ENCODE measurements around the gene PRR23C.

PRR23C gene

GRCh38 chr3:139044366-139045210 is at the start of gene PRR23C:
PRR23C (minus strand) TSS chr3:139044892; CDS start chr3:139044620, 272 bp downstream.
- TF ChIP-seq POLR2AphosphoS5 (IDR thresholded peaks at IDR 0.05; ENCODE audit: borderline replicate concordance, low read depth, low read length): no peak
- TF ChIP-seq FOXP2 (optimal IDR thresholded peaks at IDR 0.05; ENCODE audit: control extremely low read depth, extremely low read length, insufficient read depth): no peak
- no peak for TF ChIP-seq EZH2 (IDR thresholded peaks at IDR 0.05)
- H3K27ac ChIP-seq: no peak within 1 kb of the TSS
- H3K9ac ChIP-seq (ENCODE audit: insufficient read length): no peak within 1 kb of the TSS
- no peaks in the 10 kb centered on the region for H3K36me3 ChIP-seq (ENCODE audit: insufficient read depth, low read length)
- DNase-seq (ENCODE audit: low read depth, low spot score): no peak
- no peak within 1 kb of the TSS for H3K4me3 ChIP-seq
- no peaks in the 10 kb centered on the region for H3K9me3 ChIP-seq (ENCODE audit: low read depth, low read length)

- TF ChIP-seq POLR2AphosphoS5 (IDR thresholded peaks at IDR 0.05; ENCODE audit: borderline replicate concordance, low read depth, low read length): no peak
- TF ChIP-seq EZH2 (IDR thresholded peaks at IDR 0.05): no peak
- no peak for TF ChIP-seq FOXP2 (optimal IDR thresholded peaks at IDR 0.05; ENCODE audit: control extremely low read depth, extremely low read length, insufficient read depth)
- H3K4me3 ChIP-seq: no peak overlapping the region
- no peak for DNase-seq (ENCODE audit: low read depth, low spot score)
- H3K9me3 ChIP-seq (ENCODE audit: low read depth, low read length): no peaks in the 10 kb centered on the region
- H3K36me3 ChIP-seq (ENCODE audit: insufficient read depth, low read length): no peaks in the 10 kb centered on the region
- no peak overlapping the region for H3K27ac ChIP-seq
- no peak overlapping the region for H3K9ac ChIP-seq (ENCODE audit: insufficient read length)
Observed at GRCh38 chr3:139093840-139094239, 49.1 kb upstream of the PRR23C start.

GRCh38 chr3:139088462-139089324 is 44.0 kb upstream of the PRR23C start:
- TF ChIP-seq EZH2 (IDR thresholded peaks at IDR 0.05) (no peak), POLR2AphosphoS5 (IDR thresholded peaks at IDR 0.05; ENCODE audit: borderline replicate concordance, low read depth, low read length) (no peak), FOXP2 (optimal IDR thresholded peaks at IDR 0.05; ENCODE audit: control extremely low read depth, extremely low read length, insufficient read depth) (no peak)
- DNase-seq (ENCODE audit: low read depth, low spot score): no peak
- Histone ChIP-seq H3K4me3 (no peak overlapping the region), H3K36me3 (ENCODE audit: insufficient read depth, low read length) (no peaks in the 10 kb centered on the region), H3K27ac (no peak overlapping the region), H3K9me3 (ENCODE audit: low read depth, low read length) (no peaks in the 10 kb centered on the region), H3K9ac (ENCODE audit: insufficient read length) (no peak overlapping the region)

- H3K27ac ChIP-seq: no peak overlapping the region
- H3K9me3 ChIP-seq (ENCODE audit: low read depth, low read length): no peaks in the 10 kb centered on the region
- no peaks in the 10 kb centered on the region for H3K36me3 ChIP-seq (ENCODE audit: insufficient read depth, low read length)
- H3K4me3 ChIP-seq: no peak overlapping the region
- no peak for DNase-seq (ENCODE audit: low read depth, low spot score)
- H3K9ac ChIP-seq (ENCODE audit: insufficient read length): no peak overlapping the region
- TF ChIP-seq POLR2AphosphoS5 (IDR thresholded peaks at IDR 0.05; ENCODE audit: borderline replicate concordance, low read depth, low read length): no peak
Observed at GRCh38 chr3:139087621-139088020, 42.9 kb upstream of the PRR23C start.

GRCh38 chr3:139084176-139084575 is 39.5 kb upstream of the PRR23C start:
- no peak overlapping the region for H3K9ac ChIP-seq (ENCODE audit: insufficient read length)
- no peak overlapping the region for H3K4me3 ChIP-seq
- DNase-seq (ENCODE audit: low read depth, low spot score): no peak
- H3K9me3 ChIP-seq (ENCODE audit: low read depth, low read length): no peaks in the 10 kb centered on the region
- no peaks in the 10 kb centered on the region for H3K36me3 ChIP-seq (ENCODE audit: insufficient read depth, low read length)
- no peak for TF ChIP-seq EZH2 (IDR thresholded peaks at IDR 0.05)
- no peak overlapping the region for H3K27ac ChIP-seq

GRCh38 chr3:139074565-139075115 is 29.9 kb upstream of the PRR23C start:
- no peak for DNase-seq (ENCODE audit: low read depth, low spot score)
- Histone ChIP-seq H3K9me3 (ENCODE audit: low read depth, low read length) (0 out of 2 replicates have a peak, but pooled peaks cover 6% of the 10 kb centered on the region), H3K9ac (ENCODE audit: insufficient read length) (no peak overlapping the region), H3K27ac (no peak overlapping the region), H3K36me3 (ENCODE audit: insufficient read depth, low read length) (no peaks in the 10 kb centered on the region), H3K4me3 (no peak overlapping the region)
- no peak for TF ChIP-seq POLR2AphosphoS5 (IDR thresholded peaks at IDR 0.05; ENCODE audit: borderline replicate concordance, low read depth, low read length)
- TF ChIP-seq EZH2 (IDR thresholded peaks at IDR 0.05): no peak
- TF ChIP-seq FOXP2 (optimal IDR thresholded peaks at IDR 0.05; ENCODE audit: control extremely low read depth, extremely low read length, insufficient read depth): no peak

GRCh38 chr3:139062918-139063317 is 18.2 kb upstream of the PRR23C start:
- no peak for DNase-seq (ENCODE audit: low read depth, low spot score)
- TF ChIP-seq FOXP2 (optimal IDR thresholded peaks at IDR 0.05; ENCODE audit: control extremely low read depth, extremely low read length, insufficient read depth) (no peak), POLR2AphosphoS5 (IDR thresholded peaks at IDR 0.05; ENCODE audit: borderline replicate concordance, low read depth, low read length) (no peak), EZH2 (IDR thresholded peaks at IDR 0.05) (no peak)
- no peak overlapping the region for H3K9ac ChIP-seq (ENCODE audit: insufficient read length)
- no peaks in the 10 kb centered on the region for H3K36me3 ChIP-seq (ENCODE audit: insufficient read depth, low read length)
- no peak overlapping the region for H3K27ac ChIP-seq
- H3K9me3 ChIP-seq (ENCODE audit: low read depth, low read length): no peaks in the 10 kb centered on the region
- no peak overlapping the region for H3K4me3 ChIP-seq

- Histone ChIP-seq H3K9me3 (ENCODE audit: low read depth, low read length) (no peaks in the 10 kb centered on the region), H3K36me3 (ENCODE audit: insufficient read depth, low read length) (no peaks in the 10 kb centered on the region), H3K4me3 (no peak overlapping the region), H3K27ac (no peak overlapping the region), H3K9ac (ENCODE audit: insufficient read length) (no peak overlapping the region)
- DNase-seq (ENCODE audit: low read depth, low spot score): no peak
- no peak for TF ChIP-seq FOXP2 (optimal IDR thresholded peaks at IDR 0.05; ENCODE audit: control extremely low read depth, extremely low read length, insufficient read depth)
- TF ChIP-seq EZH2 (IDR thresholded peaks at IDR 0.05): no peak
- no peak for TF ChIP-seq POLR2AphosphoS5 (IDR thresholded peaks at IDR 0.05; ENCODE audit: borderline replicate concordance, low read depth, low read length)
Observed at GRCh38 chr3:139052802-139053600, 8.3 kb upstream of the PRR23C start.
